Stimulated activated CD4-positive, alpha-beta T cell treated with anti-CD3 and anti-CD28 coated beads, Interleukin-4, amount 100 ng/mL, for 24 hours (primary cell): Measurements from ENCODE around the gene RFX6.

Experiments used
- DNase-seq: peaks from one replicate; pipeline ENCODE4 v3.0.0-alpha.2; 2020

The RFX6 gene

GRCh38 chr6:116974526-116975316, 97.7 kb downstream of the RFX6 start:
- no peak for DNase-seq

GRCh38 chr6:116975600-116975999, 98.6 kb downstream of the RFX6 start:
- no peak for DNase-seq

DNA sequence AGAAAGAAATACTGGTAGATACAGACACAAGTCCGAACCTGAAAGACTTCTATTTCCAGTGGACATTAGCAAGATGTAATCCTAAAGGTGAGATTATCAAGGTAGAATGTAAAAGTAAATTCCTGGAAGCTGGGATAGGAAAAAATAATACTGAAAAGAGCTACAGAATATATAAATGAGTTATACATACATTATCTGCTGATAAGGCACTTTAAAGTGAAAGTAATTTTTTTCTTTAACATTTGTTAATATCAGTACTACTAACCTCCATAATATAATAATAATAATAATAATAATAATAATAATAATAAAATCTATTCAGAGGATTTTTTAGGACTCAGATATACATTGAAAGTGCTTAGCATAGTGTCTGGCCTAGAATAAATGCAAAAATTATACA, 102.5 kb downstream of the RFX6 start:
- no peak for DNase-seq
